Omental fat pad (tissue), 4 donors: ENCODE measurements around the gene ANGPTL4. TPM values are rescaled to one million over a fixed set of nuclear protein-coding genes. Genes with fewer than 3 reads are reported as not detected.

Experiments used
- ATAC-seq: fragments of 150-250 bp; one replicate; pipeline ENCODE4 v1.9.1; 2016; ENCODE audit warnings: mild to moderate bottlenecking, moderate library complexity; ENCODE audit not compliant: low FRiP score
- DNase-seq: peaks from one replicate; pipeline ENCODE4 v3.0.0-alpha.2; 2019; ENCODE audit warnings: low spot score
- total RNA-seq, 4 donors: library from RNA; depleted of rRNA; stranded (reverse); fragments of >200 nt; gene quantifications; one replicate each; pipeline ENCODE4 v1.1.0, GENCODE V29; 2016
- TF ChIP-seq, protein P1 (sequence below), 3 donors: fragments of 450-650 bp; IDR thresholded peaks; one replicate each; pipeline ENCODE4 v1.5.1; 2016 to 2017; ENCODE audit warnings: antibody characterized with exemption in 3 of 3, mild to moderate bottlenecking in 3 of 3, moderate library complexity in 2 of 3

The ANGPTL4 gene
- total RNA-seq, 4 donors from 2014 or later: 62.6 to 405 (median 250) TPM

DNA sequence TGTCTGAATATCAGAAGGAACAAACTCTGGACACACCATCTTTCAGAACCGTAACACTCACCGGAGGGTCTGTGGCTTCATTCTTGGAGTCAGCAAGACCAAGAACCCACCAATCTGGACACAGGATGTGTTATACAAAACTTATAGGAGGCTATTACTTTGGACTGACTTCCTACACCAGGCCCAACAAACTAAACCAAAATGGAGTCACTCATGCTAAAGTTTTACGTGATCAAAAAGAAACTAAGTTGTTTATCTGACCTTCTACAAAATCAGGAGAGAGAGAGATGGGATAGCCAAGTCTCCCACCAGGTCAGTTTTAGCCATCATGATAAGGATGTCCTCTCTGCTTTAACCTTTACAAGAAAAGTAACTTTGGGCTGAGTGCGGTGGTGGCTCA lies 23.0 kb downstream of the ANGPTL4 start:
- no peak for DNase-seq
- ATAC-seq: no peak
- TF ChIP-seq, protein P1, sequence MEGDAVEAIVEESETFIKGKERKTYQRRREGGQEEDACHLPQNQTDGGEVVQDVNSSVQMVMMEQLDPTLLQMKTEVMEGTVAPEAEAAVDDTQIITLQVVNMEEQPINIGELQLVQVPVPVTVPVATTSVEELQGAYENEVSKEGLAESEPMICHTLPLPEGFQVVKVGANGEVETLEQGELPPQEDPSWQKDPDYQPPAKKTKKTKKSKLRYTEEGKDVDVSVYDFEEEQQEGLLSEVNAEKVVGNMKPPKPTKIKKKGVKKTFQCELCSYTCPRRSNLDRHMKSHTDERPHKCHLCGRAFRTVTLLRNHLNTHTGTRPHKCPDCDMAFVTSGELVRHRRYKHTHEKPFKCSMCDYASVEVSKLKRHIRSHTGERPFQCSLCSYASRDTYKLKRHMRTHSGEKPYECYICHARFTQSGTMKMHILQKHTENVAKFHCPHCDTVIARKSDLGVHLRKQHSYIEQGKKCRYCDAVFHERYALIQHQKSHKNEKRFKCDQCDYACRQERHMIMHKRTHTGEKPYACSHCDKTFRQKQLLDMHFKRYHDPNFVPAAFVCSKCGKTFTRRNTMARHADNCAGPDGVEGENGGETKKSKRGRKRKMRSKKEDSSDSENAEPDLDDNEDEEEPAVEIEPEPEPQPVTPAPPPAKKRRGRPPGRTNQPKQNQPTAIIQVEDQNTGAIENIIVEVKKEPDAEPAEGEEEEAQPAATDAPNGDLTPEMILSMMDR (IDR thresholded peaks at IDR 0.05): no peak

DNA sequence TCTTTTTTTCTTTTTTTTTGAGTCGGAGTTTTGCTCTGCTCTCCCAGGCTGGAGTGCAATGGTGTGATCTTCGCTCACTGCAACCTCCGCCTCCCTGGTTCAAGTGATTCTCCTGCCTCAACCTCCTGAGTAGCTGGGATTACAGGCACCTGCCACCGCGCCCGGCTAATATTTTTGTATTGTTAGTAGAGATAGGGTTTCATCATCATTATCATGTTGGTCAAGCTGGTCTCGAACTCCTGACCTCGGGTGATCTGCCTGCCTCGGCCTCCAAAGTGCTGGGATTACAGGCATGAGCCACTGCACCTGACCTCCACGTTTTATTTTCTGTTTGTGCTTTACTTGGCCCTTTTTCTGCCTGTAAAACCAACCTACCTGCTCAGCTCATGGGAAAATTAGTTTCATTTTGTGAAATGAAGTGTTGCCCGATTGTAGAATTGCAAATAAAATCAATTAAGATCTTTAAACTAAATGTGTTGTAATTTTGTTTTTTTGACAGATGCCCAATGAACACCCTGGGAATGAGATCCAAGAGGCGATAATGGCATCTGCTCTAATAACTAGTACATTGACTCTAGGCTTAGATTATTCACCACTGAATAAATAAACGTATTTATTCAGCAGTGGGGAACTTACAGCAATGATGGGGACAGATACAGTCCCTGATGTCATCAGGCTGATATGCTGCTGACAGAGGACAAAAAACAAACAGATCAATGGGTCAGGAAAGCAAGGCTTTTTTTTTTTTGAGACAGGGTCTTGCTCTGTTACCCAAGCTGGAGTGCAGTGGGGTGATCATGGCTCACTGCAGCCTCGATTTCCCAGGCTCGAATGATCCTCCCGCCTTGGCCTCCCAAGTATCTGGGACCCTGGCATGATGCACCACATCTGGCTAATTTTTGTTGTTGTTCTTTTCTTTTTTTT lies 24.0 kb downstream of the ANGPTL4 start:
- DNase-seq: no peak
- TF ChIP-seq, protein P1 (IDR thresholded peaks at IDR 0.05): no peak
- ATAC-seq: no peak

DNA sequence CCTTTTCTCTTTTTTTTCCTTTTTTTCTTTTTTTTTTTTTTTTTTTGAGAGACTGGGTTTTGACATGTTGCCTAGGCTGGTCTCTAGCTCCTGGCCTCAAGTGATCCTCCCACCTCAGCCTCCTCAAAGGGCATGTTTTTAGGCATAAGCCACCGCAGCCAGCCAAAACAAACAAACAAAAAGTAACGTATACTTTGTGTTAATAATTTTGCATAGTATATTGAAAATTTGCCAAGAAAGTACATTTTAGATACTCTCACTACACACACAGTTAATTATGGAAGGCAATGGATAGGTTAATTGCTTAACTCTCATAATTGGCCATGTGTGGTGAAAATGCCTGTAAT lies 24.6 kb downstream of the ANGPTL4 start:
- TF ChIP-seq, protein P1 (IDR thresholded peaks at IDR 0.05): no peak
- ATAC-seq: no peak
- no peak for DNase-seq

DNA sequence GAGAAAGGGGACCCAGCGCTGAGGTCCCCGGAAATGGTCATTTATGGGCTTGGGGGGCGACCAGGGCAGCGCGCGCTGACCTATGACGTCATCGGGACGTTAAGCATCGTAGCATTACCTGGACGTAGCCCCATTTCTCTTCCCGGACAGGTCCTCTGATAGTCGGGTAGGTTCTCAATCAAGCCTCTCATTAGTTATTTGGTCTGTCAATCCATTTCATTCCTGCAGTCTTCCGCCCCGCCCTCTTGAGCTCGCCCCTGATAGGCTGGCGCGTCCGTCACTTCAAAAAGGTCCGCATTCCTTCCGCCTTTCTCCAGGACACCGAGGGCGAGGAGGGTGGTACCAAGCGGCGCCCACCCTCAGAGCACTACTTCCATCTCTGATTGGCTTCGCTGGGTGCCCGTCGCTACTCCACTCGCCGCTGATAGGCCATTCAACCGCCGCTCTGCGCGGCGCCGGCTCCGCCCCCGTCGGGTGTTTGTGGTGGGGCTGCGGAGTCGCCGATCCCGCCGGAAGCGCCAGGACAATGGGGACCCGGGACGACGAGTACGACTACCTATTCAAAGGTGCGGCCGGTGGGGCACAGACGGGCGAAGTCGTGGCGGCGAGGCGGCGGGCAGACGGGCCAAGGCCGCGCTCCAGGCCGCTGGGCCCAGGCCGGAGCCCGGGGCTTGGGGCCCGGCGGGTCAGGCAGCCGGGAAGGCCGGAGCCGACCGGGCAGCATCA lies 26.1 kb downstream of the ANGPTL4 start, which contains the start of gene RAB11B:
RAB11B (plus strand) TSS at position 470 of the 726 bp plus-strand sequence; CDS start at position 527, 57 bp downstream.
- DNase-seq (peak; percentile 96), ATAC-seq (peak; percentile 99)
- TF ChIP-seq, protein P1 (IDR thresholded peaks at IDR 0.05): peak in 1 of 3 donors; percentile 19

DNA sequence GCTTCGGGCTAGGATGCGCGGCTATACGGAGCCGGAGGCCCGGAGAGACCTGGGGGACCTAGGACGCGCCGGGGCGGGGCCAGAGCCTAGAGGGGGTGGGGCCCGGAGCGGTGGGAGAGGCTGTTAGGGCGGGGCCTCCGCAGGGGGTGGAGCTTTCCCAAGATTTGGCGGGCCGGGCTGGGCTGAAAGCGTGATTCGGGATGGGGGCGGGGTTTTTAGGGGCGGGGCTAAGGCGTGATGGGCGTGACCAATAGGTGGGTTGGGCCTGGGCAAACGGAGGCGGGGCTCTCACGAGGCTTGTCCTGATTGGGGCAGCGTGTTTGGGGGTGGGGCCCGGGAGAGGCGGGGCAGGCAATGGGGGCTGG lies 26.6 kb downstream of the ANGPTL4 start:
- TF ChIP-seq, protein P1 (IDR thresholded peaks at IDR 0.05): no peak
- DNase-seq (peak; percentile 97), ATAC-seq (peak; percentile 91)

DNA sequence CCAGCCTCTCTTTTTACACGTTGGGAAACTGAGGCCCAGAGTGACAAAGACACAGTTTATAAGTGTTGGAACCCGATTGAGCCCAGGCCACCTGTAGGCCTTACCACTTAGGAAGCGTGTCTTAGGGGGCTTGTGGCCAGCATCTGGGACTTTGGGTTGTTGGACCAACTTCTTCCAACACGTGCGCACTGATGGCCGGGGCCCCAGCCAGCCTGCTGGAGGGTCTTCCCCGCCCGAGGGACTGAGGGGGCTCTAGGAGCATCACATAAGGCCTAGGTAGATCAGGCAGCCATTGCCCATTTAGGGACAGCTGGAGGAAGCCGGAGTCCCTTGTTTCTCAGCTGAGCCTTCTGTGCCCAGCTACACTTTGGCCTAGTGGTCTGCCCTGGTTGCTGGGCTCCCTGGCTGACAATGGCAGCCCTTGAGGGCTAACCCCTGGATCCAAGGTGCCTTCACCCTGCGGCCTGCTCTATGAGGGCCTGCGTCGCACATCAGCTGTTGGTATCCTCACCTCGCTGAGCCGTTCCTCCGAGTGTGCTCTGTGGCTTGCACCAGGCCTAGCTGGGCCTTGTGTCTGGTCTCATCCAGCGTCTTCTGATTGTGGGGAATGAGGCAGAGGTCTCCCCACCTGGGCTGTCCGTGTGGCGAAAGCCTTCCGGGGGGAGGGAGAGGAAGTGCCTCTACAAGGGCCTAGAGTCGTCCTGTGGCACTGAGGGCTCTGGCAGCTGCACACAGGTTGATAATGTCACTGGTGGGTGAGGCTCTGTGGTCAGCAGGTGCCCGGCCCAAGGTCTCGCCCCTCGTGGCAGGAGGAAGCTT lies 27.5 kb downstream of the ANGPTL4 start:
- DNase-seq (no peak), ATAC-seq (no peak)
- TF ChIP-seq, protein P1 (IDR thresholded peaks at IDR 0.05): no peak
